Measurements from ENCODE around the gene KLHL41.
"Not testable (repeated sequence)": the region's sequence is repeated elsewhere in the genome, so short reads cannot be mapped to it uniquely, and the experiment has no call there.

The KLHL41 gene

GRCh38 chr2:169572821-169573159, 63.3 kb downstream of the KLHL41 start:
- DNase-seq (ENCODE audit: low read depth in 2 of 2), result no peak

- DNase-seq (ENCODE audit: low read depth in 2 of 2), result peak; percentile 81 to 84
These were observed 63.9 kb downstream of the KLHL41 start, which contains the start of gene FASTKD1 for GRCh38 chr2:169573160-169573973. TSS of gene FASTKD1 (minus strand) at chr2:169573865. CDS start at chr2:169572029, 1,836 bp downstream.

DNA sequence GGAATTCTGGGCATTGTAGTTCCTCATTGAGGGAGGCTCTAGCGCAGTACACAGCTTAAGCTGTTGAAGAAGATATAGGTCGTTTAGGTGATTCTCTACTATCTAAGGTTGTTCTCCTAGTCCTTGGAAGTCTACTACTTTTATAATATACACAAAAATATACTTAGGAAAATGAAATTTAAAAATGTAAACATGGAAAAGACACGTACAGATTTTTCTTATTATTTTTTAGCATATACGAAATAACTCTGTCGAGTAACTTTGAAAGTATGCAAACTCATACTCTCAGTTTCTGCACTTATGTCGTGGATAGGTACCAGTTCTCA, 64.4 kb downstream of the KLHL41 start:
- DNase-seq (ENCODE audit: low read depth in 2 of 2), result no peak

DNA sequence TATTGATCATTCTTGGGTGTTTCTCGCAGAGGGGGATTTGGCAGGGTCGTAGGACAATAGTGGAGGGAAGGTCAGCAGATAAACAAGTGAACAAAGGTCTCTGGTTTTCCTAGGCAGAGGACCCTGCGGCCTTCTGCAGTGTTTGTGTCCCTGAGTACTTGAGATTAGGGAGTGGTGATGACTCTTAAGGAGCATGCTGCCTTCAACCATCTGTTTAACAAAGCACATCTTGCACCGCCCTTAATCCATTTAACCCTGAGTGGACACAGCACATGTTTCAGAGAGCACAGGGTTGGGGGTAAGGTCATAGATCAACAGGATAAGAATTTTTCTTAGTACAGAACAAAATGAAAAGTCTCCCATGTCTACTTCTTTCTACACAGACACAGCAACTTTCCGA, 65.0 kb downstream of the KLHL41 start:
- DNase-seq (ENCODE audit: low read depth in 2 of 2), result not testable (repeated sequence)

GRCh38 chr2:169575264-169575663, 65.8 kb downstream of the KLHL41 start:
- not testable (repeated sequence) for DNase-seq (ENCODE audit: low read depth in 2 of 2)
